Epithelial cell of prostate (primary cell): ENCODE measurements around the gene TTC7B.
"Not testable (repeated sequence)": the region's sequence is repeated elsewhere in the genome, so short reads cannot be mapped to it uniquely, and the experiment has no call there.

Experiments used
- DNase-seq: peaks from one replicate; pipeline ENCODE4 v3.0.0-alpha.2; 2011; ENCODE audit warnings: low read depth, low spot score
- H3K27ac ChIP-seq: fragments of 450-650 bp; 2 replicates; pipeline ENCODE4 v1.5.1; 2017; ENCODE audit warnings: mild to moderate bottlenecking

Gene TTC7B

DNA sequence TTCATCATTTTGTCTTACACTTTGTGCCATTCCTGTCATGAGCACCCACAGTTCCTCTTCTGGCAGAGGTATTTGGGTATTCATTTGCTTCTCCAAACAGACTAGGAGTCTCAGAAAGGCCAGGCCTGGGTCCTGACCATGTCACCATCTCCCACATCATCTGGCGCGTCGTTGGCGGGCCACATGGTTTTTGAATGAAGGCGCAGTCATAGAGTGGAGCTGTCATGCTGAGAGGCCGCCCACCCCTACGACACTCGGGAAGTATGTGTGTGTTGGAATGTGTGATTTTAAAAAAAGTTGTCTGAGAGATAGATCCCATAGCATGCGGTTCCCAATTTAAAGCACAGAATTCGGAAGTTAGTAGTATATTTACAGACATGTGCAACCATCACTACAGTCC lies 15.6 kb upstream of the TTC7B start:
- DNase-seq, result no peak
- no peak overlapping the region for H3K27ac ChIP-seq

GRCh38 chr14:90830931-90831701 lies 14.9 kb upstream of the TTC7B start:
- no peak overlapping the region for H3K27ac ChIP-seq
- DNase-seq, result no peak

- DNase-seq, result no peak
- H3K27ac ChIP-seq, result no peak overlapping the region
Measured at GRCh38 chr14:90829677-90830076, 13.4 kb upstream of the TTC7B start.

DNA sequence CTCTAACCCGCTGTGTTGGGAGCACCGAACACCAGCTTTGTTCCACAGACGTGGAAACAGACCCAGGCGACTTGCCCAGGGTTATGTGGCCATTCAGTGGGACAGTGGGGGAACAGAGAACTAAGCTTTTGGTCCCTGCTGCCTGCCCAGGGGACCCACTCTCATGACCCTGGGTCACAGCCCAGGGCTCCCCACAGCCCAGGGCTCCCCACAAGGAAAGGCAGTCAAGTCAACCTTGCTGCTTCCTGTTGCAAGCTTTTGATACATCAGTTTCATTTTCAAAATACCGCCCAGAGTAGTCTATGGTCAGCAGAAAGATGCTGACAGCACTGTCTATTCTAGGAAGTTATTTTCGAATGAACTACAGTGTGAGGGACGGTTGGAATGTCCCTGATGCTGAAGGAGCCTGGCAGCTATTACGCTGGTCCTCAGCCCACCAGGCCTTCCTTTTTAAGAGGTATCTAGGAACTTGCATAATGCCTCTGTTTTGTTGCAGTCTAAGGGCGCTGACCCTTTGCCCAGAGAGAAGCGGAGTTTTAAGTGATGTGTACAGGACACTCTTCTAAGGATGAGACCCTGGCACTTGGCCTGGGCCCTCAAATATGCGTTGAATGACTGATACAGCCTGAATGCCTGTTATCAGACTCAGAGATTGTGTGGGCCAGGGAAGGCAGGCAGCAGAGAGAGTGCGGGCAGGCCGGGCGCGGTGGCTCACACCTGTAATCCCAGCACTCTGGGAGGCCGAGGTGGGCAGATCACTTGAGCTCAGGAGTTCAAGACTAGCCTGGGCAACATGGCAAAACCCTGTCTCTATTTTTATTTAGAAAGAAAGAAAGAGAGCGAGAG lies 12.6 kb upstream of the TTC7B start:
- DNase-seq, result no peak
- H3K27ac ChIP-seq, result no peak overlapping the region

GRCh38 chr14:90827919-90828610 lies 11.8 kb upstream of the TTC7B start:
- no peak overlapping the region for H3K27ac ChIP-seq
- DNase-seq, result peak; percentile 18

GRCh38 chr14:90823542-90823941 lies 7.3 kb upstream of the TTC7B start:
- not testable (repeated sequence) for DNase-seq, H3K27ac ChIP-seq

DNA sequence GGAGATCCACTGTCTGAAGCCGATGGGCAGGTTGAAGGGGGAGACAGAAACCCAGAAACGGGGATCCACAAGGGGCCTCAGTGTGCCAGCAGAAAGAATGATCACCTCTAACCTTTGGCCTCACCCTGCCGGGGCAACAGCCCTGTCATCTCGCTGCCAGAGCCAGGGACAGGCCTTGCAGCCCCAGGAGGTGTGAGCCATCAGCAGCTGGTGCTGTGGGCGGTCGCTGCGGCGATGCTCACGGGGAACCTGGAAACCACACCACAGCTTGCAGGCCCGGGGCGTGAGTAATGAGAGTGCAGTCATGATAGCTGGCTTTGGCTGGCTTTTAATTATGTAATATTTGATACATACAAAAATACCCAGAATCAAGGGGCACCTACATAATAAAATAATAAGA lies 4.7 kb upstream of the TTC7B start:
- DNase-seq, result peak; percentile 69

GRCh38 chr14:90819734-90820393 lies 3.6 kb upstream of the TTC7B start:
- no peak for DNase-seq
- no peak overlapping the region for H3K27ac ChIP-seq

More for the DNA sequence above, 4.7 kb upstream of the TTC7B start:
- no peak overlapping the region for H3K27ac ChIP-seq

- no peak overlapping the region for H3K27ac ChIP-seq
- DNase-seq, result no peak
Measured at GRCh38 chr14:90818715-90819114, 2.5 kb upstream of the TTC7B start.

DNA sequence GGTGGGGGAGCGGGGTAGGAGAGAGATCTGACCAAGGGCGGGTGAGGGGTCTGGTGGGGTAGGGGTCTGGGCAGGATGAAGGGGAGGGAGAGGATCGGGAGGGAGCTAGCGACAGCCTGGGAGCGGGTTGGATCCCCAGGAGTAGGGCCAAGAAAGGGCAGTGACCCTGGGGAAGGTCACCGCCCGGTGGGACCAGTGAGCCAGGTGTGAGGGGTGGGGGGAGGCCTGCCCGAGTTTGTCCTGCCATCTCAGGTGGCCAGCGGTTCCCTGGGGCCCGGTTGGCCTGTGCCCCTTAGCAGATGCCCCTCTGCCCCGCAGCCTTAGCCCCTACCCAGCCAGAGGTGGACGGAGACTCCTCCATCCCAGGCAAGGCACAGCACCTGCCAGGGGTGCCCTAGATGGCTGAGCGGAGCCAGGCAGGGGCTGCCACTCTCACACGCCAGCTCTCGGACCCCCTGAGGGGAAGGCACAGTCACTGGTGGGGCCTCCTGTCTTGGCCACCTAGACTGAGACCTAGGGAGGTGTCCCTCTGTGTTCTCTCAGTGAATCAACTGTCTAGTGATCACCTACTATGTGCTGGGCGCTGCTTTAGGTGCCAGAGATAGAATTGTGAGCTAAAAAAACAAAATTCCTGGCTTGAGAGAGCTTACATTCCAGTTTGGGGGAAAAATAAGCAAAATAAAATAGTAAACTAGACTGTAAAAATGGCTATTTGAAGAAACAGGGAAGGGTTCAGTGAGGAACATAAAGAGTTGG lies 629 bp upstream of the TTC7B start:
- no peak overlapping the region for H3K27ac ChIP-seq
- DNase-seq, result no peak

GRCh38 chr14:90815572-90815821 lies 733 bp downstream of the TTC7B start:
- H3K27ac ChIP-seq, result no peak overlapping the region

DNA sequence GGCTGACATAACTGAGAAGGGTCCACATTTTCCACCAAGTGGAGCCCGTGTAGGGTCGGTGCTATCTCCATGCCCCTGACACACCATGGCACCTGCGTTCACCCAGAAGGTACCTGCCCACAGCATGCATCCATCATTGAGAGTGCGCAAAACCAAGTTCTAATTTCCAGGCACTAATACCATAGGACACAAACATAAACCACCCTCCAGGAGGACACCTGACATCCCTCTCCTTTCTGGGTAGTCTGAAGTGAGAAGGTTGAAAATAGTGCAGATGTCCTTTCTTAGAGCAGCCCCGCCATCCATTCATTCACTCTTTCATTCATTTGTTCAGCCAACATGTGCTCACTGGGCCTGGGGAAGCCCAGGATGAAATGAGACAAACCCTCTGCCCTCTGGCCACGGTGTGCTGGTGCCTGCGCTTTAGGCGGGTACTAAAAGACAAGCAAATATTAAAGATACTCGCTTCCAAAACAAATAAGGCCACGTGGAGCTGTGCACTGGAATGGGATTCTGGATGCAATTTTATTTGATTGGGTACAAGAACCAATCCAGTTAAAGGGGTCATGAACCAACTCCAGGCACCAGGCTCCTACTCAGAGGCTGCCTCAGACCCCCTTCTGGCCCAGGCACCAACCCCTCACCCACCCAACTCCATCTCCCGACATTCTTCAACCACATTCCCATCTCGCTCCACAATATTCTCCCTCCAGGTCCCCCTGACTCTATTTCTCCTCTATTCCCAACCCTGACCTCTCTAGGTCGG lies 1.2 kb downstream of the TTC7B start:
- H3K27ac ChIP-seq, result no peak overlapping the region
- DNase-seq, result no peak

More at GRCh38 chr14:90815572-90815821, 733 bp downstream of the TTC7B start:
- DNase-seq, result no peak

DNA sequence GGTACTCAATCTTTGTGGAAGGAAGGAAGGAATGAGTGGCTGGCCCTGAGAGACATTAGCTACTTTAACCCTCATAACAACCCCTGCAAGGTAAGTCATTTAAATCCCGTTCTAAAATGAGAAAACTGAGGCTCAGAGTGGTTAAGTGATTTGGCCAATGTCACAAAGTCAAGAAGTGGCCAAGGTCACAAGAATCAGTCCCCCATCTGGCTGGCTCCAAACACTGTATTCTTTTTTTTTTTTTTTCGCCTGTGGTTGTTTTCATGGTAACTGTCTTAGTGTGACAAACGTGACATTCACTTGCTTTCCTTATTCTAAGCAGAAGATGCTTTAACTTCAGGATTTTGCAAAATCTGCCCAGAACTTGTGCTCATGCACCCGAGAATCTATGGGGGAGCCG lies 2.8 kb downstream of the TTC7B start:
- DNase-seq, result no peak
- no peak overlapping the region for H3K27ac ChIP-seq

GRCh38 chr14:90812109-90812508 lies 4.1 kb downstream of the TTC7B start:
- no peak overlapping the region for H3K27ac ChIP-seq
- DNase-seq, result no peak

DNA sequence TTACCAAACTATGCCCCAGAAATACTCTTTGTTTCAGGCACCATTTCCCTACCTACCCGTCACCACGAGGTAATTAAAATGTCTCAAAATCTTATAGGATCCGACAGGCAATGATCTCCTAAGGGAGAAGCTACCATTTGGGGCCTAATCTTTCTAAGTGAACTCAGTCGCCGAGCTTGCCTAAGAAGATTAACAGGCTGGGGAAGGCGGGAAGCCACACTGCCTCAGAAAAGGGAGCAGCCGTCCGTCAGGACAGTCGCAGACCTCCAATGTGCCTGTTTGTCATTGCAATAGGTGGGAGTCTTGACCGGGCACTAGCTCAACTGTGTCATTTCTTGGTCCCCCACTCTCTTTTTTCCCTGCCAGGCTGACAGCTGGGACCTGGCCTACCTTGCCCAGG lies 4.6 kb downstream of the TTC7B start:
- DNase-seq, result no peak
- H3K27ac ChIP-seq, result no peak overlapping the region

- no peak overlapping the region for H3K27ac ChIP-seq
- no peak for DNase-seq
Measured at GRCh38 chr14:90810806-90811205, 5.4 kb downstream of the TTC7B start.

GRCh38 chr14:90809530-90810312 lies 6.5 kb downstream of the TTC7B start:
- no peak overlapping the region for H3K27ac ChIP-seq
- DNase-seq, result no peak

GRCh38 chr14:90808759-90809529 lies 7.3 kb downstream of the TTC7B start:
- no peak for DNase-seq
- no peak overlapping the region for H3K27ac ChIP-seq
